HepG2 (cell line): ENCODE measurements around the gene PRKAR1B. TPM values are rescaled to one million over a fixed set of nuclear protein-coding genes. Genes with fewer than 3 reads are reported as not detected.

ENCODE experiments used
- AKAP8 ChIP-seq: sonication (generic); formaldehyde crosslinking; IDR thresholded peaks from 2 replicates; pipeline ENCODE4 v1.5.1; 2020; ENCODE audit warnings: mild to moderate bottlenecking, missing genetic modification reagents
- ARNT2 ChIP-seq: sonication (generic); formaldehyde crosslinking; IDR thresholded peaks from 2 replicates; pipeline ENCODE4 v1.8.0; 2022; ENCODE audit warnings: mild to moderate bottlenecking, low read depth, missing genetic modification reagents, moderate library complexity
- DDIT3 ChIP-seq: sonication (generic); formaldehyde crosslinking; IDR thresholded peaks from 2 replicates; pipeline ENCODE4 v1.4.0; 2020; ENCODE audit warnings: mild to moderate bottlenecking, missing genetic modification reagents
- DNMT3B ChIP-seq: conservative IDR thresholded peaks from 2 replicates; pipeline ENCODE4 v1.6.1; 2016; ENCODE audit warnings: missing biosample characterization, control low read depth
- ELF1 ChIP-seq: sonication (generic); formaldehyde crosslinking; IDR thresholded peaks from 2 replicates; pipeline ENCODE4 v1.4.0; 2020; ENCODE audit warnings: missing genetic modification reagents
- FOXP1 ChIP-seq, 2 experiments: fragments of 450-650 bp in 1 of 2; IDR thresholded peaks; 2 replicates each; pipeline ENCODE4 v1.6.1; 2017 to 2018; ENCODE audit warnings: antibody characterized with exemption in 1 of 2
- HES4 ChIP-seq: sonication (generic); formaldehyde crosslinking; IDR thresholded peaks from 2 replicates; pipeline ENCODE4 v1.9.0; 2021; ENCODE audit warnings: mild to moderate bottlenecking, missing genetic modification reagents, borderline replicate concordance
- HNRNPLL ChIP-seq: fragments of 200-400 bp; formaldehyde crosslinking; IDR thresholded peaks from 2 replicates; pipeline ENCODE4 v1.6.1; 2017; ENCODE audit warnings: mild to moderate bottlenecking, low read depth, low read length; ENCODE audit not compliant: poor library complexity, severe bottlenecking
- KDM3A ChIP-seq: IDR thresholded peaks from 2 replicates; pipeline ENCODE4 v1.6.1; 2018; ENCODE audit warnings: low read depth, missing compliant biosample characterization
- KDM6A ChIP-seq: IDR thresholded peaks from 2 replicates; pipeline ENCODE4 v1.6.1; 2016; ENCODE audit warnings: low read depth
- MIER3 ChIP-seq: IDR thresholded peaks from 2 replicates; pipeline ENCODE4 v1.6.1; 2016; ENCODE audit warnings: missing compliant biosample characterization, borderline replicate concordance
- MXD1 ChIP-seq: sonication (generic); formaldehyde crosslinking; IDR thresholded peaks from 2 replicates; pipeline ENCODE4 v1.4.0; 2020; ENCODE audit warnings: mild to moderate bottlenecking, missing genetic modification reagents
- MYC ChIP-seq: sonication (generic); formaldehyde crosslinking; IDR thresholded peaks from 2 replicates; pipeline ENCODE4 v1.9.0; 2021; ENCODE audit warnings: missing genetic modification reagents, borderline replicate concordance
- NR2F6 ChIP-seq, 2 experiments: IDR thresholded peaks; 2 replicates each; pipeline ENCODE4 v1.6.1; 2016; ENCODE audit warnings: antibody characterized with exemption in 1 of 2, mild to moderate bottlenecking in 1 of 2
- TBX2 ChIP-seq: sonication (generic); formaldehyde crosslinking; IDR thresholded peaks from 2 replicates; pipeline ENCODE4 v1.5.0; 2020; ENCODE audit warnings: missing genetic modification reagents, mild to moderate bottlenecking, borderline replicate concordance
- TMF1 ChIP-seq: sonication (generic); formaldehyde crosslinking; IDR thresholded peaks from 2 replicates; pipeline ENCODE4 v1.8.1; 2022; ENCODE audit warnings: low read depth, missing genetic modification reagents
- ZBTB49 ChIP-seq: sonication (generic); formaldehyde crosslinking; IDR thresholded peaks from 2 replicates; pipeline ENCODE4 v1.4.0; 2020; ENCODE audit warnings: missing genetic modification reagents, borderline replicate concordance
- ZNF138 ChIP-seq: sonication (generic); formaldehyde crosslinking; IDR thresholded peaks from 2 replicates; pipeline ENCODE4 v1.5.0; 2020; ENCODE audit warnings: mild to moderate bottlenecking, low read depth, missing genetic modification reagents
- ZNF589 ChIP-seq: sonication (generic); formaldehyde crosslinking; conservative IDR thresholded peaks from 2 replicates; pipeline ENCODE4 v1.8.0; 2022; ENCODE audit warnings: mild to moderate bottlenecking, moderate library complexity, missing genetic modification reagents
- ZNF605 ChIP-seq: sonication (generic); formaldehyde crosslinking; IDR thresholded peaks from 2 replicates; pipeline ENCODE4 v1.8.0; 2022; ENCODE audit warnings: mild to moderate bottlenecking, missing genetic modification reagents
- ZNF607 ChIP-seq: sonication (generic); formaldehyde crosslinking; IDR thresholded peaks from 2 replicates; pipeline ENCODE4 v1.5.1; 2020; ENCODE audit warnings: missing genetic modification reagents, mild to moderate bottlenecking, borderline replicate concordance
- ZNF720 ChIP-seq: sonication (generic); formaldehyde crosslinking; IDR thresholded peaks from 2 replicates; pipeline ENCODE4 v1.4.0; 2020; ENCODE audit warnings: missing genetic modification reagents
- ZNF747 ChIP-seq: sonication (generic); formaldehyde crosslinking; IDR thresholded peaks from 2 replicates; pipeline ENCODE4 v1.8.1; 2023; ENCODE audit warnings: missing genetic modification reagents, mild to moderate bottlenecking, borderline replicate concordance
- ZNF773 ChIP-seq: sonication (generic); formaldehyde crosslinking; IDR thresholded peaks from 2 replicates; pipeline ENCODE4 v1.4.0; 2020; ENCODE audit warnings: missing genetic modification reagents, borderline replicate concordance
- ZZZ3 ChIP-seq: sonication (generic); formaldehyde crosslinking; IDR thresholded peaks from 2 replicates; pipeline ENCODE4 v1.4.0; 2020; ENCODE audit warnings: missing genetic modification reagents, mild to moderate bottlenecking, borderline replicate concordance
- polyA plus RNA-seq, 8 experiments: library from polyadenylated mRNA; depleted of rRNA in 3 of 8; stranded (reverse) in 7 of 8; unstranded in 1 of 8; fragments of >200 nt; fragmentation: Illumina TruSeq in 4 of 8; extraction: Trizol in 4 of 8; gene quantifications; 2 replicates each; pipeline versions ENCODE4 v1.2.1 to v1.2.3, GENCODE V29; 2011 to 2016; ENCODE audit warnings: low read depth in 4 of 8, missing spikeins in 1 of 8, mixed read lengths in 1 of 8; ENCODE audit not compliant: insufficient read depth in 1 of 8
- total RNA-seq, 5 experiments: library from RNA; depleted of rRNA; stranded (reverse); fragments of >200 nt; fragmentation: Illumina TruSeq; extraction: Trizol; gene quantifications; 2 replicates each; pipeline ENCODE4 v1.2.3, GENCODE V29; 2016; ENCODE audit warnings: low read depth in 1 of 5

Gene PRKAR1B
- total and polyA plus RNA-seq, 2 of the 13 experiments (the other 11 are each of a cell fraction or from before 2014, with no cell fraction given), result 7.9 to 28.2 TPM

- TF ChIP-seq ZNF589 (CRISPR knock-in tag) (0 out of 2 replicates have a peak, but pooled peaks have one; percentile 79), KDM3A (CRISPR knock-in tag) (peak; percentile 81; the same call in 1 of the 2 replicates), TBX2 (CRISPR knock-in tag) (peak; percentile 70; the same call in 1 of the 2 replicates), HNRNPLL (peak; percentile 93), ZZZ3 (peak; percentile 89; the same call in 1 of the 2 replicates), MIER3 (CRISPR knock-in tag) (peak; percentile 63; the same call in 1 of the 2 replicates), FOXP1 (IDR thresholded peaks at IDR 0.05) (no peak), FOXP1 (CRISPR knock-in tag; IDR thresholded peaks at IDR 0.05) (no peak), DNMT3B (CRISPR knock-in tag) (peak; percentile 62; the same call in 1 of the 2 replicates), ZBTB49 (no peak), HES4 (no peak), KDM6A (CRISPR knock-in tag) (no peak), ZNF605 (CRISPR knock-in tag) (peak; percentile 69), AKAP8 (CRISPR knock-in tag) (peak; percentile 69; the same call in 1 of the 2 replicates), ZNF138 (no peak; the same call in 1 of the 2 replicates), MXD1 (CRISPR knock-in tag) (peak; percentile 100; the same call in 1 of the 2 replicates), NR2F6 (IDR thresholded peaks at IDR 0.05) (no peak), NR2F6 (CRISPR knock-in tag; IDR thresholded peaks at IDR 0.05) (0 out of 2 replicates have a peak, but pooled peaks have one; percentile 26), ZNF607 (CRISPR knock-in tag) (peak; percentile 75; the same call in 1 of the 2 replicates), MYC (CRISPR knock-in tag) (peak; percentile 100), TMF1 (CRISPR knock-in tag) (peak; percentile 46; the same call in 1 of the 2 replicates), DDIT3 (CRISPR knock-in tag) (no peak), ZNF747 (peak; percentile 61; the same call in 1 of the 2 replicates), ELF1 (peak; percentile 87), ZNF720 (CRISPR knock-in tag) (no peak), ZNF773 (no peak), ARNT2 (CRISPR knock-in tag) (peak; percentile 27; the same call in 1 of the 2 replicates)
These were observed 812 bp downstream of the PRKAR1B start, which contains the start of gene DNAAF5 (continued) for GRCh38 chr7:726084-726853.
